Right forelimb (tissue), 1 donor: ENCODE data around the gene GZMM.

Experiments
- DNase-seq: peaks from one replicate; pipeline ENCODE4 v3.0.0-alpha.2; 2018

GZMM gene

GRCh38 chr19:567296-567900 is 23.5 kb downstream of the GZMM start:
- DNase-seq, result no peak

- no peak for DNase-seq
These were observed 26.4 kb downstream of the GZMM start for GRCh38 chr19:570251-570686.

GRCh38 chr19:570937-571565 is 27.2 kb downstream of the GZMM start:
- no peak for DNase-seq

- no peak for DNase-seq
These were observed 27.7 kb downstream of the GZMM start for GRCh38 chr19:571566-571974.

- peak; percentile 98 for DNase-seq
These were observed 28.4 kb downstream of the GZMM start, which contains the start of gene BSG for GRCh38 chr19:572140-572742. Gene BSG, plus strand, starts transcription at chr19:572596. Its CDS starts 39 bp downstream, at chr19:572635.

- peak; percentile 67 for DNase-seq
These were observed 29.1 kb downstream of the GZMM start for GRCh38 chr19:572743-573518.

- no peak for DNase-seq
These were observed 29.6 kb downstream of the GZMM start for GRCh38 chr19:573519-573825.

GRCh38 chr19:574658-575526 is 31.0 kb downstream of the GZMM start:
- DNase-seq, result no peak

GRCh38 chr19:575527-576506 is 32.0 kb downstream of the GZMM start:
- DNase-seq, result no peak

GRCh38 chr19:576768-577438 is 33.0 kb downstream of the GZMM start:
- DNase-seq, result no peak

- no peak for DNase-seq
These were observed 33.9 kb downstream of the GZMM start for GRCh38 chr19:577439-578392.

GRCh38 chr19:579111-579841 is 35.4 kb downstream of the GZMM start:
- no peak for DNase-seq

GRCh38 chr19:579842-580155 is 35.9 kb downstream of the GZMM start:
- no peak for DNase-seq

GRCh38 chr19:580274-580835 is 36.5 kb downstream of the GZMM start:
- no peak for DNase-seq

GRCh38 chr19:581399-582111 is 37.7 kb downstream of the GZMM start:
- DNase-seq, result no peak

- no peak for DNase-seq
These were observed 38.8 kb downstream of the GZMM start for GRCh38 chr19:582497-583197.

GRCh38 chr19:583198-583967 is 39.5 kb downstream of the GZMM start:
- no peak for DNase-seq
